Adrenal gland (tissue), 5 donors: ENCODE results near the gene RNU1-1.

ENCODE experiments used
- POLR2A ChIP-seq, 2 donors: fragments of 450-650 bp; IDR thresholded peaks; one replicate each; pipeline ENCODE4 v1.6.1; 2017; ENCODE audit warnings: antibody characterized with exemption in 2 of 2, mild to moderate bottlenecking in 2 of 2, moderate library complexity in 1 of 2
- TF ChIP-seq, protein P1 (sequence below), 6 experiments: fragments of 450-650 bp in 4 of 6; fragments of 200-600 bp in 2 of 6; sonication (generic) in 1 of 6; IDR thresholded peaks; 1 replicate in 5 of 6; 2 replicates in 1 of 6; pipeline versions ENCODE4 v1.5.1 to v1.8.0; 2016 to 2021; ENCODE audit warnings: antibody characterized with exemption in 6 of 6, mild to moderate bottlenecking in 2 of 6, moderate library complexity in 1 of 6
- donor health status: DM: no; HTN: no; CAD: no.

DNA sequence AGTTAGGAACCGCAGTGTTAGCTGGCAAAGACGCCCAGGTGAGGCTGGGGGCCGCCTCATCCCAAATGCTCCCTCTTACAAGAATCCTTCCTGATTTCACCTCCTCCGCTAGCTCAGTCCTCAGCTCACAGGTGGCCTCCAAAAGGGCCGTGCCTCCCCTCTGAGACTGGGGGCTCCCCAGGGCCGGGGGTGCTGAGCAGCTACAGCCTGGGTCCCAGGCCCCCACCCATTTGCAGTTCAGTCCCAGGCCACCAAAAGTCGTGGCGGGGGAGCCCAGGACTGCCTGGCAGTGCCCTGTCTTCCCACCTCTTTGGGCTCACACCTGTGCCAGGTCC lies 29.6 kb downstream of the RNU1-1 start:
- TF ChIP-seq, protein P1, sequence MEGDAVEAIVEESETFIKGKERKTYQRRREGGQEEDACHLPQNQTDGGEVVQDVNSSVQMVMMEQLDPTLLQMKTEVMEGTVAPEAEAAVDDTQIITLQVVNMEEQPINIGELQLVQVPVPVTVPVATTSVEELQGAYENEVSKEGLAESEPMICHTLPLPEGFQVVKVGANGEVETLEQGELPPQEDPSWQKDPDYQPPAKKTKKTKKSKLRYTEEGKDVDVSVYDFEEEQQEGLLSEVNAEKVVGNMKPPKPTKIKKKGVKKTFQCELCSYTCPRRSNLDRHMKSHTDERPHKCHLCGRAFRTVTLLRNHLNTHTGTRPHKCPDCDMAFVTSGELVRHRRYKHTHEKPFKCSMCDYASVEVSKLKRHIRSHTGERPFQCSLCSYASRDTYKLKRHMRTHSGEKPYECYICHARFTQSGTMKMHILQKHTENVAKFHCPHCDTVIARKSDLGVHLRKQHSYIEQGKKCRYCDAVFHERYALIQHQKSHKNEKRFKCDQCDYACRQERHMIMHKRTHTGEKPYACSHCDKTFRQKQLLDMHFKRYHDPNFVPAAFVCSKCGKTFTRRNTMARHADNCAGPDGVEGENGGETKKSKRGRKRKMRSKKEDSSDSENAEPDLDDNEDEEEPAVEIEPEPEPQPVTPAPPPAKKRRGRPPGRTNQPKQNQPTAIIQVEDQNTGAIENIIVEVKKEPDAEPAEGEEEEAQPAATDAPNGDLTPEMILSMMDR (IDR thresholded peaks at IDR 0.05): no peak
- TF ChIP-seq POLR2A (IDR thresholded peaks at IDR 0.05): no peak
